Dendritic cell treated with granulocyte-macrophage colony-stimulating factor and Interleukin-4, amounts not matched to agents 40 ng/mL and 50 ng/mL, for 4 days (primary cell): ENCODE results near the gene PAFAH1B1.
A peak's percentile ranks its signal among the peaks of the same experiment; 100 is the strongest.

ENCODE experiments used
- H3K27ac Mint-ChIP-seq: one replicate; pipeline ENCODE4 v1.8.0; 2022; ENCODE audit warnings: mild to moderate bottlenecking, mixed read lengths
- H3K27me3 Mint-ChIP-seq: one replicate; pipeline ENCODE4 v1.8.0; 2022; ENCODE audit warnings: mild to moderate bottlenecking, mixed read lengths
- H3K36me3 Mint-ChIP-seq: one replicate; pipeline ENCODE4 v1.8.0; 2022; ENCODE audit warnings: low read depth, mixed read lengths
- H3K4me1 Mint-ChIP-seq: one replicate; pipeline ENCODE4 v1.8.0; 2022; ENCODE audit warnings: low read depth, mixed read lengths
- H3K4me3 Mint-ChIP-seq: one replicate; pipeline ENCODE4 v1.8.0; 2022; ENCODE audit warnings: mild to moderate bottlenecking, moderate library complexity, mixed read lengths
- H3K9me3 Mint-ChIP-seq: one replicate; pipeline ENCODE4 v1.8.0; 2022; ENCODE audit warnings: mixed read lengths
- intact Hi-C: fragments of 100-400 bp; cut with micrococcal nuclease; formaldehyde crosslinking; loops from one replicate; pipeline ENCODE4 v1.15.0; 2022

Gene PAFAH1B1

DNA sequence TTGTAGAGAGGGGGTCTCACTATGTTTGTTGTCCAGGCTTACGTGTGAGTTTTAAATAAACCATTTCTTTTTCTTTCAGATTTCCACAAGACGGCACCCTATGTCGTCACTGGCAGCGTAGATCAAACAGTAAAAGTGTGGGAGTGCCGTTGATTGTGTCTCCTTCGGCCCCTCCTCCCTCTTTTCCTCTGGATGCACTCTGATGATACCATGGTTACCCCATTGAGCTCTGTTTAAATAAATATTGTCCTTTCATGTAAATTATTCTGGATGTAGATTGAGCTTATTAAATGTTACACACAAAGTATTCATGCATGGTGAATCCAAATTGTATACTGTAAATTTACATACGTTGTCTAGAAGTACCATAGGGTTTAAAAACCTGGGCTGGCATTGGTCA, 88.2 kb downstream of the PAFAH1B1 start:
- Mint-ChIP-seq H3K4me1 (no peaks in the 10 kb centered on the region), H3K36me3 (peaks cover 80% of the 10 kb centered on the region), H3K9me3 (no peaks in the 10 kb centered on the region), H3K27me3 (no peaks in the 10 kb centered on the region), H3K4me3 (no peak overlapping the region), H3K27ac (no peak overlapping the region)
- intact Hi-C loops: no loop called here

DNA sequence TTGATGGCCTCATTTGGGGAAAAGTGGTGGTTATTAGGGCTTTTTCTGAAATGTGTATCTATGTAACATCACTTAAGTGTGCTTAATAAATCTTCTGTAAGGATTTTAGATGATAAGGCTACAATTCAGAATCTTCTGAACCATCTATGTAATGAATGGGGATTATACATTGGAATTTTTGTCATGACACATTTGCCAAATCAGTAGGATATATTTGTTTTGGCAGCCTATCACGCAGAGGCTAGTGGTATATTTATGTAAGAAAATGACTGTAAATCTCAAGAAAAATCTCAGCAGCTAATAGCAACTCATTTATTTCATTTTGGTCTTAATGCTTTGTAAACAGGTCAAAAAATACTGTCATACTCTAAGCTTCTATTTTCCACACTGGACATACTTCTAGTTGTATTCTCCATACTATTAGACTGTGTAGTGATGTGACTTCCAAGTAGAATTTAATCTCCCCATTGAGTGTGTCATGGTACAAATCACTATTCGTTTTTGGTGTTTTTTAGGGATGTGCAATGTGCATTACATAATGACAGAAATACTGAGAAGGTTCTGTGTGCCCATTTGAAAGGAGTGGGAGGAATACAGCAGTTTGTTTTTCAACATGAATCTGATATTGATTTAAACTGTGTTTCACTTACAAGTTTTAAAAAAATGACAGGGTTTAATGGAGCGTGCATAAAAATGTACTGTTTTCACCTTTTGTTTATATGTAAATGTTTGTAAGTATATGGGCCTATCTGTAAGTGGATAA, 88.9 kb downstream of the PAFAH1B1 start:
- Mint-ChIP-seq H3K27ac (no peak overlapping the region), H3K27me3 (no peaks in the 10 kb centered on the region), H3K4me3 (no peak overlapping the region), H3K9me3 (no peaks in the 10 kb centered on the region), H3K36me3 (peaks cover 73% of the 10 kb centered on the region), H3K4me1 (peaks cover under 1% of the 10 kb centered on the region)
- intact Hi-C loops: no loop called here

DNA sequence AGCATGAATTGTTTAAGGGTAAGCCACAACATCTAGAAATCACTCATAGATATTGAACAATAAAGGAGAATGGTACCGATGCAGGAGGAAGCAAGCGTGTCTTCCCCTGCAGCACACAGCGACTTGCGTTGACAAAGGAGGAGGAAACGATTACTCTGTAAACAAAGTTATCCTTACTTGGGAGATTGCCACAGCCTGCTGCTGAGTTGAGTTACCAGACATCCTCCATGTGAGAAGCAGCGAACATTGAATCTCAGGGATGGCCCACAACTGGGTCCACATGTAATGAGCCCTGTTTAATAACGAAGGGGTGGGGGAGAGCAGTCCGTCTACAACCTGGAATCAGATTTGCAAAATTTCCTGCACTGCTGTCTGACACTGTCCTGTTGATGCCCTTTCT, 90.5 kb downstream of the PAFAH1B1 start:
- intact Hi-C loops: no loop called here
- no peaks in the 10 kb centered on the region for H3K9me3 Mint-ChIP-seq
- no peak overlapping the region for H3K27ac Mint-ChIP-seq
- peaks cover 66% of the 10 kb centered on the region for H3K36me3 Mint-ChIP-seq
- no peaks in the 10 kb centered on the region for H3K27me3 Mint-ChIP-seq
- no peak overlapping the region for H3K4me3 Mint-ChIP-seq
- H3K4me1 Mint-ChIP-seq: peaks cover 6% of the 10 kb centered on the region

DNA sequence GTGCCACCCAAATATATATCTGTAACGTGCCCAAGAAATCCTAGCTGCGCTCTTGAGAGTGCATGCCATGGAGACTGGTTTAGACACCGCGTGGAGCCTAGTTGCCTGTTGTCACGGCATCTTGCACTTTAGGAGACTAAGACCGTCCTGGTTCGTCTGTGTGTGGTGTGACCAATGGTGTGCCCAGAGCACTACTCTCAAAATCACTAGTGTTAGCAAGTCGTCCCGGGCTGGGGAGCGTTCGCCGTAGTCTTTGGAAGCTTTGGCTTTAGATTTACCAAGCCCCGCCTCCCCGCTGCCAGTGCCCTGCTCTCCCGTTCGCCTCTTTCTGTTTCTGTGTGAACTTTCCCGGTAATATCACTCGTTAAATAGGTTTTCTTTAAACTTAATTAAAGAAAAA, 91.1 kb downstream of the PAFAH1B1 start:
- Mint-ChIP-seq H3K4me3 (no peak overlapping the region), H3K27ac (no peak overlapping the region), H3K9me3 (no peaks in the 10 kb centered on the region), H3K27me3 (no peaks in the 10 kb centered on the region), H3K36me3 (peaks cover 66% of the 10 kb centered on the region), H3K4me1 (peaks cover 11% of the 10 kb centered on the region)
- intact Hi-C loops: no loop called here

DNA sequence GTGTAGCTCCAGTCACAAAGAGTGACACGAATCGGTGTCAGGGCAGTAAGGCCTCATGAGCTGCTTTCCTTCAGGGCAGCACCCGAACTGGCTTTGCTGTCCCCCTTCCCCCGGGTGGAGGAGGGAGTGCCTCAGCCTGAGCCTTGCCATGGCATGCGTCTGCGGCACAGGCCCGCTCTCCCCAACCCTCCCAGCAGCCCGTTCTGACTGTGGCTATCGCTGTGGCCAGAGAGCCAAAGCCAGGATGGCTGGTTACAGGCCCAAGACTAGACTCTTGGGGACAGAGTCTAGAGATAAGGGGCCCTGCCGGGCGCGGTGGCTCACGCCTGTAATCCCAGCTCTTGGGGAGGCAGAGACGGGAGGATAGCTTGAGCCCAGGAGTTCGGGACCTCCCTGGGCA, 92.2 kb downstream of the PAFAH1B1 start:
- Mint-ChIP-seq H3K36me3 (peaks cover 66% of the 10 kb centered on the region), H3K4me3 (no peak overlapping the region), H3K27me3 (no peaks in the 10 kb centered on the region), H3K9me3 (no peaks in the 10 kb centered on the region), H3K4me1 (peaks cover 11% of the 10 kb centered on the region), H3K27ac (no peak overlapping the region)
- intact Hi-C loops: no loop called here

DNA sequence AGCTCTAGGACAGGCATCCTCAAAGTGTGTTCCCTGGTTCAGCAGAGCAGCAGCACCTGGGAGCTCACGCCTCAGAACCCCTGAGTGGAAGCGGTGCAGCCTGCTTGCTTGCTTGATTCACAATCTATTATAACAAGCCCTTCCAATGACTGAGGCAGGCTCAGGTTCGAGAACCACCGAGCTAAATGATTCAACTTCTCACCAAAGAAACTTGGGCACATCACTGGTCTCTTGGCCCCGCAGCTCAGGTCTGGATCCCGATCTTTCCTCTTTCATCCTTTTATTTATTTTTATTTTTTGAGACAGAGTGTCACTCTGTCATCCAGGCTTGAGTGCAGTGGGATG, 93.6 kb downstream of the PAFAH1B1 start:
- peaks cover 66% of the 10 kb centered on the region for H3K36me3 Mint-ChIP-seq
- H3K4me1 Mint-ChIP-seq: peaks cover 11% of the 10 kb centered on the region

DNA sequence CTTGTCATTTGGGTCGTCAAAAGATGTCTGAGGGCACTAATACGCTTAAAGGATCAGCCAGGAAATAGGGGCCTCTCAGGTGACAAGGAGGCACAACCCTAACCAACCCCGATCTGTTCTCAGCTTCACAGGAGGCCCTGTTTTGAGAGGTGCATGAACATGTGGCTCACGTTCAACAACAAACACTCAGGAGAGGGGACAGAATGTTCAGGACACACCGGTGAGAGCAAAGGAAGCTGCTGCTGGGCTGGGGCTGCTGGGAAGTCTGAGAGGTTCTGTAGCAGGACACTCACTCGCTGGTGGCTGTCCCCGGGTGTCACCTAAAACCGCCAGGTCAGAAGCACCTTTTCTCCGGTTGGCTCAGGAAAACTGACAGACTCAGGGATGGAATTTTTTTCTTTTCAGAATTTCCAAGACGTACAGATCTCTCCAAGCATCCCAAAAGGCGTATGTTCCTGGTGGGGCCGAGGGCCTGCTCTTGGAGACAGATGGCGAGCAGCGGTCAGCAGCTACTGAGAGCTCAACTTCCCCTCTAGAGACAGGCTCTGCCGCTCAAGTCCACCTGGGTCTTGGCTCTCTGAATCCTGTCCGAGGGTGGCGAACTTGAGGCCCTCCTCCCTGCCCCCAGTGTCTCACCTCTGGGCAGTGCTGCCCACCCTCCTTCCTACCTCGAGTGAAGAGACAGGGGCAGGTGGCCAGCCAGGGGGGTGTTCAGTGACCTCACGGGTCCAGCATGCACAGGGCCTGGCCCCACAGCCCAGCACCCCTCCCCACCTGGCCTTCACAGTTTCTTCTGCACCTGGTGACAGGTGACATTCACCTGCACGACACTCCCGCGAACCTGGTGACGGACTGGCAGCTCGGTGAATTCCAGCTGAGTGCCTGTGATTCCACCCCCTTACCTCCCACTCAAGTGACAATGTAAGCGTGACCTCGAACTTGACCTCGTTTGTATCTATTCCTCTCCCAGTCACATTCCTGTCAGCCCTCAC, 95.2 kb downstream of the PAFAH1B1 start:
- peaks cover 66% of the 10 kb centered on the region for H3K36me3 Mint-ChIP-seq
- H3K4me3 Mint-ChIP-seq: no peak overlapping the region
- H3K4me1 Mint-ChIP-seq: peaks cover 11% of the 10 kb centered on the region
- intact Hi-C loops: no loop called here
- H3K27ac Mint-ChIP-seq: peak overlapping the region; percentile 27
- H3K9me3 Mint-ChIP-seq: no peaks in the 10 kb centered on the region
- no peaks in the 10 kb centered on the region for H3K27me3 Mint-ChIP-seq

More for the DNA sequence above, 93.6 kb downstream of the PAFAH1B1 start:
- H3K9me3 Mint-ChIP-seq: no peaks in the 10 kb centered on the region
- intact Hi-C loops: no loop called here
- H3K27me3 Mint-ChIP-seq: no peaks in the 10 kb centered on the region
- H3K4me3 Mint-ChIP-seq: no peak overlapping the region
- no peak overlapping the region for H3K27ac Mint-ChIP-seq

DNA sequence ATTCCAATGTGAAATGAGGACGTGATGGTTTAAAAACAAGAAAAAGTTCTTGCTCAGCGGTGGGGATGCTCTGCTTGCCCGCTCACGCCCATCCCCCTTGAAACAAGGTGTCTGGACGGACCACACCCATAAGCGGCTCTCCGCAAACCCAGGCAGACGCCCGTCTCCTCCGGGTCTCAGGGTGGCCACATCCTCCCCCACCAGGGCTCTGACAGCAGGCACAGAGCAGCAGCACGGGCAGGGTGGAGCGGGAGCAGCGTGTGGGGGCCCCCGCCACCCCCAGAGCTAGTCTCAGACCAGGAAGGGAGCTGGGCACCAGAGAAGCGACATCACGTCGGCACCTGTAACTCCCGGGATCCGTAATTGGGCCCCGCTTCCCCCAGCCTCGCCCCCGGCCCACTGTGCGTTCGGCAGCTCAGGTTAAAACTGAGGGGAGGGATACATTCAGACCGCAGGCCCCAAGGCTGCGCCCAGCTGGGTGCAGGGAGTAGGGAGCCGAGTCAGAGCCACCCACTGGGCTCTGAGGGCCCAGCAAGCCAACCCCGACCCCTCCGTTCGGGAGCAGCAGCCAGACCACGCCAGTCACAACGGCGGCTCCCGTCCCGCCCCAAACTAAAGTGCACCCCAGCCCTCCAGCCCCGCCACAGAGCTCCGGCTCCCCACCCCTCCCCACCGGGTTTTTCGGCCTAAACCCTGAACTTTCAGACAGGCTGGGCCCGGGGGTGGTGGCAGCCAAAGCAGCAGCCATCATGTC, 96.1 kb downstream of the PAFAH1B1 start:
- Mint-ChIP-seq H3K4me3 (no peak overlapping the region), H3K9me3 (no peaks in the 10 kb centered on the region), H3K27ac (no peak overlapping the region), H3K27me3 (no peaks in the 10 kb centered on the region), H3K4me1 (peaks cover 11% of the 10 kb centered on the region), H3K36me3 (peaks cover 66% of the 10 kb centered on the region)
- intact Hi-C loops: no loop called here

DNA sequence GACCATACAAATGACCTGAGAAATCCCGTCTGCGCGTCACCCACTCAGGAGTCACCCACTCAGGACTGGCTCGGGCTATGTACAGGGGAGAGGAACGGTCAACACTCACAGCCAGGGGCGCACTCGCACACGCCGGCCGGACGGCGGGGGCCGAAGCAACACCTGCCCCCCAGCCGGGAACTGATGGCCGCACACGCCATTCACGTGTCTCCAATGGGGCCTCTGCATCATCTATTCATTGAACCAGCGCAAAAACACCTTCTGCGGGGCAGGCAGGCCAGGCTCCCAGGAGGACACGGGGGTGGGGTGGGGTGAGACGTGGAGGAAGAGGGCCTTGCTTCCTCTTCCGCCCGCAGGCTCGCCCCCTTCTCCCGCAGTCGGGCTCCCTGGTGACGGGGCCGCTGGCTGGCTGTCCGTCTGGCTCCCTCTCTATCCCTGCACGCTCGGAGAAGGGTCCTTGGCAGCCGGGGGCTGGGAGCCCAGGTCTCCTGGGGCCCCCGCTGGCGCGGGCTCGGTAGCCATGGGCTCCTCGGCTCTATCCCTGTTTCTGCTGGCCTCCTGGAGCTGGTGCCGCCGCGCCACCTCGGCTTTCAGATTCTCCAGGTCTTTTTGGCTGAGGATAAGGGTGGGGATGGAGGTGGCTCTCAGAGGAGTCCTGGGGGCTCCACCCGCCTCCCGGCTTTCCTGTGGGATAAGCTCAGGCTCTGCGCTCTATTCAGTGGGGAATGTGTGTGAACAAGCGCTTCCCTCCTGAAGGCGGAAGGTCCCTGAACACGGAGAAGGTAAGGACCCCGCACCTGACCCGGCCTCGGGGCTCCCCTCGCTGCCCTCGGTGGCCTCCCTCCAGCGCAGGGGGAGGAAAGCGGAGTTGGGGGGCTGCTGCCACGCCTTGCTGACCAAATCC, 97.0 kb downstream of the PAFAH1B1 start:
- intact Hi-C loops: no loop called here
- Mint-ChIP-seq H3K4me3 (no peak overlapping the region), H3K9me3 (no peaks in the 10 kb centered on the region), H3K36me3 (peaks cover 72% of the 10 kb centered on the region), H3K4me1 (peaks cover 11% of the 10 kb centered on the region), H3K27ac (no peak overlapping the region), H3K27me3 (no peaks in the 10 kb centered on the region)

DNA sequence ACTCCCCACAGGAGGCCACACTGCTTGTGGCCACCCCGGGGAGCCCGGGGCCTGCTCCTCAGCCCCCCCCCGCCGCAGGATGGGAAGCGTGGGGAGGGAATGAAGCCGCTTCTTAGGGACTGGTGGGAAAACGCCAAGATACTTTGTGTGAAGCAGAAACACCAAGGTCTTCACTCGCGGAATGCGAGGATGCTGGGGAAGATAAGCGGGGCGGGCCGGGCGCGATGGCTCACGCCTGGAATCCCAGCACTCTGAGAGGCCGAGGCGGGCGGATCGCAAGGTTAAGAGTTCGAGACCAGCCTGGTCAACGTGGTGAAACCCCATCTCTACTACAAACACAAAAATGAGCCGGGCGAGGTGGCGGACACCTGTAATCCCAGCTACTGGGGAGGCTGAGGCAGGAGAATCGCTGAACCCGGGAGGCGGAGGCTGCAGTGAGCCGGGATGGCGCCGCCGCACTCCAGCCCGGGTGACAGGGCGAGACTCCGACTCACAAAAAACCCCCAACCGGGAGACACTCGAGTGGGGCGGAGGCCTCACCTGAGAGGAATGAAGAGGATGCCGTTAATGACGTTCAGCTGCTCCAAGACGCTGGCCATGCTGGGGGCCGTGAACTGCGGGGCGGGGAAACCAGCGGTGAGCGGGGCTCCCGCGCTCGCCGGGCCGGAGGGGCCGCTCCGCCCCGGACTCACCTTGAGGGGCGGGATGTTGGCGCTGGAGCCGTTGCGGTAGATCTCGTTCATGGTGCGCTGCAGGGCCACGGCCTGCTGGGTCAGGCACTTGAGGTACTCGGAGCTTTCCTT, 97.8 kb downstream of the PAFAH1B1 start:
- H3K4me1 Mint-ChIP-seq: peaks cover 11% of the 10 kb centered on the region
- H3K27ac Mint-ChIP-seq: no peak overlapping the region
- H3K9me3 Mint-ChIP-seq: no peaks in the 10 kb centered on the region
- H3K4me3 Mint-ChIP-seq: no peak overlapping the region
- intact Hi-C loops: no loop called here
- peaks cover 80% of the 10 kb centered on the region for H3K36me3 Mint-ChIP-seq
- no peaks in the 10 kb centered on the region for H3K27me3 Mint-ChIP-seq

DNA sequence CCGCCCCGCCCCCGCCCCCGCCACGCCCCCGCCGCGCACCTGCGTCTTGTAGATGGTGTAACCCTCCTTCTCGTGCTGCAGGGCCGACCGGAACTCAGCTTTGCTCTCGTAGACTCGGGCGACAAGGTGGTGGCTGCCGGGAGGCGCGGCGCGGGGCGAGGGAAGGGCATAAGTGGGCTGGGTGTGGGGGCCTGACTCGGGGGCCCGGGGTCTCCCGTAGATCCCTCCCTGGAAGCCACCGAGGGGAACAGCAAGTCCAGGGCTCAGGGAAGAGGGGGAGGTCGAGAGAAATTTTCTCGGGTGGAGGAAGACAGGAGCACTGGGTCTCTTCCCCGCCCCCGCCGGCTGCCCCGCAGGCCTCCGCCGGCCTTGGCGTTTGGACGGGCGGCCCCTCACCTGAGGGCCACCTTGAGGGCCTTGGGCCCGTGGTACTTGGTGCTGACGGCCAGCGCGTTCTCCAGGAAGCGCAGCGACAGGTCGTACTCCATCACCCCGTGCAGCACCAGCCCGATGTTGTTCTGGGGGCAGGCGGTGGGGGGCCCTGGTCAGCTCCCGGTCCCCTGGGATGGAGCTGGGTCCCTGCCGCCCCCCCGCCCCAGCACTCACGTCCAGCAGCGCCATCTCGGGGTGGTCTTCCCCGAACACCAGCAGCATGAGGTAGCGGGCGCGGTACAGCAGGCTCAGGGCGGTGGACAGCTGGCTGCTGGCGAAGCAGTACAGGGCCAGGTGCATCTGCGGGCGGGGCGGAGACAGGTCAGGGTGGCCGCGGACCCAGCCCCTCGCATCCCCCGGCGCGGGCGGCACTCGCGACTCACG, 98.7 kb downstream of the PAFAH1B1 start:
- H3K36me3 Mint-ChIP-seq: peaks cover 89% of the 10 kb centered on the region
- no peaks in the 10 kb centered on the region for H3K27me3 Mint-ChIP-seq
- peaks cover 11% of the 10 kb centered on the region for H3K4me1 Mint-ChIP-seq
- H3K27ac Mint-ChIP-seq: no peak overlapping the region
- intact Hi-C loops: no loop called here
- H3K4me3 Mint-ChIP-seq: no peak overlapping the region
- no peaks in the 10 kb centered on the region for H3K9me3 Mint-ChIP-seq

DNA sequence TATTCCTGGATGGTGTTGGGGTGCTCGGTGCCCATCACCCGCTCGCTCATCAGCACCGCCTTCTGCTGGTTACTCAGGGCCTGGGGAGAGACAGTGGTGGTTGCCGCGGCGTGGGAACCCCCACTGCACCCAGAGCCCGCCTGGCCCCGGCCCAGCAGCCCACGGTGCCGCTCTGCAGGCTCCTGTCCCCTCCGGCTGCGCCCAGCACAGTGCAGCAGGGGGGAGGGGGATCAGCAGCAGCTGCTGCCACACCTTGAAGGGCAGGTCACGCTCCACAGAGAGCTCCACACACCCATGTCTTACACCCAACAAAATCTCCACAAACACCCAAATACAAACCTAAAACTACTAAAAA, 99.3 kb downstream of the PAFAH1B1 start:
- no peak overlapping the region for H3K4me3 Mint-ChIP-seq
- peaks cover 95% of the 10 kb centered on the region for H3K36me3 Mint-ChIP-seq
- intact Hi-C loops: no loop called here
- H3K27ac Mint-ChIP-seq: no peak overlapping the region
- H3K9me3 Mint-ChIP-seq: no peaks in the 10 kb centered on the region
- no peaks in the 10 kb centered on the region for H3K27me3 Mint-ChIP-seq
- H3K4me1 Mint-ChIP-seq: peaks cover 6% of the 10 kb centered on the region
